ENCODE measurements around the gene CAMK2A.

GRCh38 chr5:150278916-150279315, 10.7 kb downstream of the CAMK2A start:
- no peak for TF ChIP-seq CTCF (optimal IDR thresholded peaks at IDR 0.05 in 1 of 3, IDR thresholded peaks at IDR 0.05 in 1 of 3, conservative IDR thresholded peaks at IDR 0.05 in 1 of 3; ENCODE audit: extremely low read depth in 1 of 3, insufficient read depth in 2 of 3, low read length in 3 of 3)
- no peak for TF ChIP-seq EZH2 (IDR thresholded peaks at IDR 0.05; ENCODE audit: low read length)
